Measurements from ENCODE around the gene FOXJ2.
"Not testable (repeated sequence)": the region's sequence is repeated elsewhere in the genome, so short reads cannot be mapped to it uniquely, and the experiment has no call there.

The FOXJ2 gene

DNA sequence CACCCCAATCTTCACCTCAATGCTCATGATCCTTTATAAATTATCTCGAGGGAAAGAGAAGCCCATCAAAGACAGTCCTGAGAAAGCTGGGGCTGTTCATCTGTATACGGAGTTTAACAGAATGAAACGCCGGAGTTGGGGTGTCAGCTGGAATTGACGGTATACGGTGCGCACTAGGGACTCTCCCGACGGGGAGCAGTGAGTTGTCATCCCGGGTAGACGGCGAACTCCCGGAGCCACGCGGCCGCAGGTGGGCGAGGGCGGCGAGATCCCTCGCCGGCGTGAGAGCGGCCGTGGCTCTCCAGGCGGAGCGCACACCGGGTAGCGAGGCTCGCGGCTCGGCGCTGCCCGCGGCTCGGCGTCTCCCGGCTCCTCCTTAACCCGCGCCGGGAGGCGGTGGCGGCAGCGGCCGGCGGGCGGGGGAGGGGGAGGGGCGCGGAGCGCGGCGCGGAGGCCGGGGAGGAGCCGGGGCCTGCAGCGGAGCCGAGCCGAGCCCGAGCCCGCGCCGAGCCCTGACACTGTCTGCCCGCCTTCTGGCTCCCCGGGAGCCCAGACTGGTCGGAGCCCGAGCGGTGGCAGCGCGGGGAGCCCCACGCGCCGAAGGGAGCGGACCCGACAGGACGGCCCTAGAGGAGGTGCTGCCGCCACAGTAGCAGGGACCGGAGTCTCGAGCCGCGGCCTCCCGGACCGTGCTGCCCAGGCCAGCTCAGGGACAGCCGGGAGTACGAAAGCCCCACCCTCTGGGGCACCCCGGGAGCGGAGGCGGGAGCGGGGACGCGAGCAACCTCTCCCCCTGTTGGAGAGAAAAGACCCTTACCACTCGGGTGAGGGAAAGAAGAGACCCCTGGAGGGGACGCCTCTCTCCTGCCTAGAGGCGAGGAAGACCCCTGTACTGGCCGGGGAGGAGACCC is at the start of gene FOXJ2:
TSS of gene FOXJ2 (plus strand) at position 475 of the 911 bp plus-strand sequence. CDS start 7,117 bp downstream, outside the sequence.
- peak; percentile 4 for DNase-seq

- not testable (repeated sequence) for DNase-seq
Observed at GRCh38 chr12:7983019-7983418, 49.5 kb upstream of the FOXJ2 start.

DNA sequence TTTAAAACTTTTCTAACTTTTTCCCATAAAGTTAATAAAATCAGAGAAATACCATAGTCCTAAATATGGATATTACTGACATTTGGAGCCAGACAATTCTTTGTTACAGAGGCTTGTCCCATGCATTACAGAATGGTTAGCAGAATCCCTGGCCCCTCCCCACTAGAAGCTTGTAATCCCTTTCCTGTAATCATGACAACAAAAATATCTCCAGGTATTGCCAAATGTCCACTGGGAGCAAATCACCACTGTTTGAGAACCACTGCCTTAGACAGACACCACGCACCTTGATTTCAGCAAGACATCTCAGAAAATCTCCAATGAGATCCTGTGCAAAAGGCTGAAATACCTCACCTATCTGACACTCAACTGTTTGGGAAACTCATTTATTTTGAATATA is 49.1 kb upstream of the FOXJ2 start:
- not testable (repeated sequence) for DNase-seq

DNA sequence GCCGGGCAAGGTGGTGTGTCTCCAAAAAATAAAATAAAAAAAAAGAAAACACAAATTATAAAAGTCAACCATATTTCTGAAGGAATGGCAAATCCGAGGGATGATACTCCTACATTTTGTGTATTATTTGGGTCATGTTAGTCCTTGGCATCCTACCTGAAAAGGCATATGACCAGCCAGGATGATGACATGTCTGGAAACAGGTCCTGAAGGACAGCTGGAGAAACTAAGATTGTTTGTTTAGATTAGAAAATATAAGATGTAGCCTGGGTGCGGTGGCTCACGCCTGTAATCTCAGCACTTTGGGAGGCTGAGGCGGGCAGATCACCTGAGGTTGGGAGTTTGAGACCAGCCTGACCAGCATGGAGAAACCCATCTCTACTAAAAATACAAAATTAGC is 47.6 kb upstream of the FOXJ2 start:
- DNase-seq: no peak

DNA sequence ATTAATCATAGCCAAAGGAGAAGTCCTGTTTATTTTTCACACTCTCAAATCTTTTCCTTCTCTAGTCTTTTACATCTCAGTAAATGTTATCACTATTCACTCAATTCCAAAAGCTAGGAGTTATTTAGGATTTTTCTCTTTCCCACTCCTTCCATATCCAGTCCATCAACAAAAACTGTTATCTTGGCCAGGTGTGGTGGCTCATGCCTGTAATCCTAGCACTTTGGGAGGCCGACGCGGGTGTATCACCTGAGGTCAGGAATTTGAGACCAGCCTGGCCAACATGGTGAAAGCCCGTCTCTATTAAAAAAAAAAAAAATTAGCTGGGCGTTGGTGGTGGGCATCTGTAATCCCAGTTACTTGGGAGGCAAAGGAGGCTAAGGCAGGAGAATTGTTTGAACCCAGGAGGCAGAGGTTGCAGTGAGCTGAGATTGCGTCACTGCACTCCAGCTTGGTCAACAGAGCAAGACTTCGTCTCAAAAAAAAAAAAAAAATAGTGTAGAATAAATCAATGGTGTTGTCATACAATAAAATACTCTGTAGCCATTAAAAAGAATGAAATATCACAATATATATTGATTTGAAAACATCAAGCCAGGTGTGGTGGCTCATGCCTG is 46.6 kb upstream of the FOXJ2 start:
- no peak for DNase-seq

DNA sequence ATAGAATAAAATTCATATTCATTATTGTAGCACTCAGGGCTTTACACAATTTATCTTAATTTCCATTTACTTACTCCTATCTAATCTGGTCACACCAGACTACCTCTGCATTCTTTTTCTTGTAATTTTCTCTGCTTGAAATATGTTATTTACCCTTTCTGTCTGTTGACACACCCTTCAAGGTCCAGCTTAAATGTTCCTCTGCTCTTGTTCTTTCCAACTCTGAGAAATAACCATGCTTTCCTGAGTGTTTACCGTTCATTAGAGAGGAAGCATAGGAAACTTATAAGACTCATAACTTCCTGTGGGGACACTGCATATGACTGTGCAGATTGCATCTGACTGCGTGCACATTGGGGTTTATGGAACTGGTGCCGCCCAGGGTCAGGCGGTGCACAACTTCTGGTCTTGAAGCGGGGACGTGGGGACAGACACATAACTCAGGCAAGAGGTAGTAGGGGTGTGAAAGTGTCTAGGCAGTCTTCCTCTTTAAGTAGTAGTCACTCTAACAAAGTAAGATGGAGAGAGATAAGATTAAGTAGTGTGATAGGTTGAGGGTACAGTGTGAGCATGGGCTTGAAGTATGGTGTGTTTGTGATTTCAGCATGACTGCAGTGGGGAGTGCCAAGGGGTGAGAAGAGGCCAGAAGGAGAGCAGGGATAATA is 42.6 kb upstream of the FOXJ2 start:
- no peak for DNase-seq

DNA sequence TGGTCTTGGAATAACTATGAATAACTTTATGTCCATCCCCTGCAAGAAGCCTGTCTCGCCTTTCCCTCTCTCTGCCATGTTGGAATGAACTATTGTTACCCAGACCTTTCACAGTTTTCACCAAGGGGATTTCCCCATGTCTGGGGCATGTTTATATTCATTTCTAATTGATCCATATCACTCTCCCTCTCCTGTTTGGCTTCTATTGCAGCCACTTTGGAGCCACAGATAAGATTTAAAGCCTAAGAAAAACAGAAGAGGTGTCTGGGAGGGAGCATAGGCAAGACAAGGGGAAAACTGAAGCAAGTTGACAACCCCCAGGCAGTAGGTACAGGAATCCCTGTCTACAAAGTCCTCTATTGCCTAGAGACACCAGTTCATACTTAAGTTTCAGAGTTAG is 41.0 kb upstream of the FOXJ2 start:
- DNase-seq: no peak

- no peak for DNase-seq
Observed at GRCh38 chr12:7994731-7995205, 37.7 kb upstream of the FOXJ2 start.

- DNase-seq: no peak
Observed at GRCh38 chr12:7995266-7995963, 37.1 kb upstream of the FOXJ2 start.

GRCh38 chr12:8000827-8001226 is 31.7 kb upstream of the FOXJ2 start:
- DNase-seq: not testable (repeated sequence)

DNA sequence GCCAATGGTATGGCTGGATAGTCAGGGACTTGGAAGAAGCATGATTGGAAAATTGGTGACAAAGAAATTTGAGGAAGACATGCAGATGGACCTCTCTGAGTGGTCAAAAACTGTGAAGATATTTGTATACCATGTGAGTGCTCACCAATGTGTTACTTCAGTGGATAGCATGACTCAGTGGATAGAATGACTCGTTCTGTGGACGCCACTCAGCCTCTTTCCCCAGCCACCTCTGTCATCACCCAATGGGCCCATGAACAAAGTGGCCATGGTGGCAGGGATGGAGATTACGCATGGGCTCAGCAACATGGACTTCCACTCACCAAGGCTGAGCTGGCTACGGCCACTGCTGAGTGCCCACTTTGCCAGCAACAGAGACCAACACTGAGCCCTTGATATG is 31.0 kb upstream of the FOXJ2 start:
- not testable (repeated sequence) for DNase-seq

DNA sequence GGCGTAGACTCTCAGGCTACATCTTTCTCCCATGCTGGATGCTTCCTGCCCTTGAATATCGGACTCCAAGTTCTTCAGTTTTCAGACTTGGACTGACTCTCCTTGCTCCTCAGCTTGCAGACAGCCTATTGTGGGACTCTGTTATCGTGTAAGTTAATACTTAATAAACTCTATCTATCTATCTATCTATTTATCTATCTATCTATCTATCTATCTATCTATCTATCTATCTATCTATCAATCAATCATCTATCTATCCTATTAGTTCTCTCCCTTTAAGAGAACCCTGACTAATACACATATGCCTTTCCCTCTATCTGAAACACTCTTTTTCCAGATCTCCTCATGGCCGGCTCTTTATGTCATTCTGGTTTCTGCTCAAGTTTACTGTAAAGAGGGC is 27.6 kb upstream of the FOXJ2 start:
- DNase-seq: not testable (repeated sequence)

- DNase-seq: no peak
Observed at GRCh38 chr12:8011331-8011730, 21.2 kb upstream of the FOXJ2 start.

GRCh38 chr12:8012651-8013309 is 19.7 kb upstream of the FOXJ2 start:
- no peak for DNase-seq

GRCh38 chr12:8014836-8015235 is 17.7 kb upstream of the FOXJ2 start:
- no peak for DNase-seq

GRCh38 chr12:8018213-8018612 is 14.3 kb upstream of the FOXJ2 start:
- DNase-seq: not testable (repeated sequence)

DNA sequence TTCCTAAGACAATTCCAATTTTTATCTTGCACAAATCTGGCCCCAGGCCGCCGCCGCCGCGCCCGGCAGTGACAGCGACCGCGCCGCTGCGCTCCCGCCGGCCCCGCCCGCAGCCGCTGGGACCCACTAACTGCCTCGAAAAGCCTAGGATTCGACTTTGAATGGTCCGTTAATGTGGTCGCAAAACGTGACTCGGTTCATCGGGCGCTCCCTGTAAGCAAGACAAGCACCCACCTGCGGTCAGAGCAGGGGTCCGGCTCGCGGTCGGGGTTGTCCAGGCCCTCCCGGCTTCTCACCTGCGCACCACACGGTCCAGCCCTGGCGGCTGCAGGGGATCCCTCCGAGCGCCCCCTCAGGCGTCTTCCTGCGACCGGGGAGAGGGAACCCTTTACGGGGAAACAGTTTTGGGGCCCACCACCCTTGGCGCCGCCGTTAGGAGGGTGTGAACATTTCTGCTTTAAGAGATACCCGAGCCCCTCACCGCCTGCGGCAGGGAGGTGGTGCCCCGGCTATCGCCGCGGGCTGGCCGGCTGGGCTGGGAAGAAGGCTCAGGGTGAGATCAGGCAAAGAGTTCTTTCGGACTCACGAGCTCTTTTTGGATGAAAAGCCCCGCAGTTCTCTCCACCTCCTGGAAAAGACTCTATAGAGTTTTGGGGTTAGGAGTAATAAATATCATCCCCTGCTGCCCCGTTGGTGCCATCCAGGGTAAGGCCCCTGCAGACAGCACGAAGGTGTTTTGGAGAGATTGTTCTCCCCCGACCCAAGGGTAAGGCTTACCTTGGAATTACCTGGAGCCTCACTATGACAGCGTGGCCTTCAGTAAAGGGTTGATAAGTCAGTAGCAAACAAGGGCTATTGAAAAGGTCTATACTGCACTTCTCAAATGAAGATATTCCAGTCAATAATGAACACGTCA is 13.6 kb upstream of the FOXJ2 start:
- DNase-seq: no peak

GRCh38 chr12:8026291-8026900 is 6.1 kb upstream of the FOXJ2 start:
- DNase-seq: peak; percentile 89

- no peak for DNase-seq
Observed at GRCh38 chr12:8027856-8028255, 4.7 kb upstream of the FOXJ2 start.

- DNase-seq: no peak
Observed at GRCh38 chr12:8028267-8028666, 4.2 kb upstream of the FOXJ2 start.

GRCh38 chr12:8030189-8030588 is 2.3 kb upstream of the FOXJ2 start:
- DNase-seq: no peak

Measured in NCI-H2081 treated with DMSO at 0.1 percent for 48 hours (cell line).